ENCODE measurements around the gene SHROOM4.

Gene SHROOM4

DNA sequence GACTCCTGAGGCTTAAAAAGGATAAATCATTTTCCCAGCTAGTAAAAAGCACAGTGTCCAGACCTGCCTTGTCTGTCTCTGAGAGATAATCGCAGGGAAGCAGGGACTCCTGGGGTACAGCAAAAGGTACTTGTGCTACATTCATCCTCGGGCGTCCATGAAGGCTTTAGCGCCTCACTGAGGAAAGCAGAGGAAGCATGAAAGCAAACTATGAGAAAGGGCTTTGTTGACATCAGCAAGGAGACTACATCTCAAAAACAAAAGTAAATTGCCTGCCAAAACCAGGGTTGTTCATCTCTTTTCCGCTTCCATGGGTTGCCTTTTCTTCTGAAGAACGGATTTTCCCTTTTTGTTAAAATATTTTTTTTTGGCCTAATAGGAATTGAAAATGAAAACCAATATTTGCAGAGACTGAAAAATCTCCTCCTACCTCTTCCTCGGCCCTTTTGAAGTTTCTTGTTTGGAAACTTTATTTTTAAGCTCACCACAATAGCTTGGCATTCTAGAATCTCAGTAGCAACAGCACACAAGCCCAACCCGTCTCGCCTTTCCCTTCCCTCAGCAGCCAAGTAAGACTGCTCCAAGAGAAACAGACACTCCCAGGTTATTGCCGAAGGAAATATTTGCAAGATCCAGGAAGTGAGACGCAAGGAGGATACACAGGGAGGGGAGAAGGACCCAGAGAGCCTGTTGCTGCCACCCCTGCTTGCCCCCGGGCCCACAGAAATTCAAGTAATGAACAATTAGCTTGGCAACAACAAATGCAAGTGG is 195.0 kb downstream of the SHROOM4 start:
- DNase-seq (ENCODE audit: low read depth), result peak; percentile 13

DNA sequence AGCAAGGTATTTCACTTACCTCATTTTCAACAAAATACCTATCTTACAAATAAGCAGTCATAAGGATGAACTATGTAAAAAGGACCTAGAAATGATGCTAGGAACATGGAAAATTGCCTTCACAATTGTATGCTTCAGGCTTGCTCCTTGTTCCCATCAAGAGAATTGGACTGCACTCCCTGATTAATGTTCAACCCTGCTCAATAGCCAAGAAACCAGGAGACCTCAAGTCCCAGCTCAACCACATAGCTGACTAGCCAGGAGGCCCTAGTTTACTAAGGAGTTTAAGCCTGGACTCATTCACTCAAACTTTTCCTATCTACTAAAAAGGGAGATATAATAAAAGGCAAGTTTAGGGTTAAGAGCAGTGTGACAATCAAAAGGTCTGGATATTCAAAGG is 196.8 kb downstream of the SHROOM4 start:
- no peak for DNase-seq (ENCODE audit: low read depth)

DNA sequence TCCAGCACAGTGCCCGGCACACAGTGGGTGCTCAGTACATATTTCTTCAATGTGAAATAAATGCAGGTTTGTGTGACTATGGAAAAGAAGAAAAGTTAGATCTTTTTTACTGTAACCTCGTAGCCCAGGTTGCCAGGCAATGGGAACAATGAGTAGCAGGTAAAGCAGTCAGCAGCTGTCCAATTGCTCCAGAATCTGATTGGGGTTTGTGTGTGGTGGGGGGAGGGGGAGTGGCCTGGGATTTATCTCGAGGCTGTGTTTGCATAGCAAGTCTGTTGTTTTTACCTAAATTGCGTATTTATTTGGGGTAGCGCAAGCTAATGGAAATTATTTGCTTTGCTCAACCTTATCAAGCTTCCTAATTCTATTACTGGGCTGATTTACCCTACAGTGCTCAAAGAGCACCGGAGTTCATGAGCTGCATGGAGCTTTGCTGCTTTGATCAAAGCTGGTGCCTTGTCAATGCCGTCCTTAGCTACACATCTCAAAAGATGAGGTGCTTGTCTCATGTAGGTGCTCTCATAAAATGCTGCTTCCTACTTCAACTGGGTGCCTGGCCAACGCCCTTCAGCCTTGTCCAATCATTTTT is 198.3 kb downstream of the SHROOM4 start:
- DNase-seq (ENCODE audit: low read depth), result no peak

DNA sequence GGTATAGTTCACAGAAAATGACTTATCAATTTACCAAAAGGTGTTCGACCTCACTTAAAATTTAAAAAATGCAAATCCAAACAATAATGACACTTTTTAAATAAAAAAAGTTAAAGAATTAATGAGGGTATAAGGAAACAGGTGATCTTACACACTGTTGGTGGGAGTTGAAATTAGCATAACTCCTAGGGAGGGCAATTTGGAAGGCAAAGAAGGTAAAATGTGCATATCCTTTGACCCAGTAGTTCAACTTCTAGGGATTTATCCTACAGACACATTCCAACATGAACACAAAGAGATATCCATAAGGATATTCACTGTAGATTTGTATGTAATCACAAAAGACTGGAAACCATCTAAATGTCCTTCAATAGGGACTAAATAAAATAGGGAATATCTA is 199.5 kb downstream of the SHROOM4 start:
- no peak for DNase-seq (ENCODE audit: low read depth)

DNA sequence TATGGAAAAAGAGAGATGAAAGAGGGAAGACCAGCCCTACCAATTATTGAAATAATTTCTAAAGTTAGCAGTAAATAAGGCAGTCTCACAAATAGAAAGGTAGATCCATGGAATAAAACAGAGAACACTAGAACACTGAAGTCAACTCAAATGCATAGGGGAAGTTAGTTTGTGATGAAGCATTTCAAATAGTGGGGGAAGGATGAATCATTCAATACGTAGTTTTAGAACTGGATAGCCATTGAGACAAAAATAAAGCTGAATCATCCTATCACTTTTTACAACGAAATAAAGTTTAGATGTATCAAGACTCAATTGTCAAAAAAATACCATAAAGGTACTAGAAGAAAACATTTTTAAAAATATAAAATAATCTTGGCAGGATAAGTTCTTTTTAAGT is 200.1 kb downstream of the SHROOM4 start:
- no peak for DNase-seq (ENCODE audit: low read depth)

DNA sequence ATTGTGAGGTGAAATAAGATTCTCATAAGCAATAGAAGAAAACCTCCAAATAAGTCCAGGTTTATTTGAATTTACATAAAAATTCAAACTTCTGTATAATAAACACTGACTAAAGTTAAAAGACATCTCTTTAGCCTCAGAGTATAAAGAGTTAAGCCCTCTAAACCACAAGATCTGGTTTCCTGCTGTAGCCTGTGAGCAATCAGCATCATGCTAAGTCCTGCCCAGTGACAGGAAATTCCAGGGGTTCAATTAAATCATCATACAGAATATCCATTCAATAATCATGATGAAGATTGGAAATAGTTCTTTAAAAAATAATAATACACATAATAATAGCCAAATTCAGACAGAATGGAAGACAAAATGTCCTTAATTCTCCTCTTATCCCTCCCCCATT is 204.2 kb downstream of the SHROOM4 start:
- no peak for DNase-seq (ENCODE audit: low read depth)

DNA sequence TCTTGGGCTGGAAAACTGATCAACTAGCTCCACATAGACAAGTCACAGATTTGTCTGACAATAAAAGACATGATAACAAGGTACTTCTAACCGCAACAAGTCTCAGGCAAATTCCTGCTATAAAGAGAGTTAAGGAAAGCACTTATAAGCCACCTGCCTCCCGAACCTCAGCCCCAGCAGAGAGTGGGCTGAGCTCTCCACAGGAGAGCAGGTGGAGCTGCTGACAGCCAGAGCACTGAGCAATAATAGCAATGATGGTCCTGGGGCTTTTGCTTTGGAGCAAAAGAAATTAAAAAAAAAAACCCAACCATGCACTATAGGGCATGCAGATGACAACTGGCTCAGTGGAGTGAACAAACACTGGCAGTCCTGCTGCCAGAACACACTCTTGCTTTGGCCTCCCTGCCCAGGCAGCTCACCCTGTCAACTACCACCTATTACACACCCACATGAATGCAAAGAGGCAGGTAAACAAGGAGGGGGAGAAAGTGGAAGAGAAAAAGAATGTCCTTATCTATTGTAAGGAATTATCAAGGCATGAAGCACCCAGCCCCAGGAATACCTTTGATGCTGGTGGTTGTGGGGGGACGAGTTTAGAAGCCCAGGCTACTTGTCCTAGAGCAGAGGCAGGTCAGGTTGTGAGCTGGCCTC is 207.6 kb downstream of the SHROOM4 start:
- no peak for DNase-seq (ENCODE audit: low read depth)

DNA sequence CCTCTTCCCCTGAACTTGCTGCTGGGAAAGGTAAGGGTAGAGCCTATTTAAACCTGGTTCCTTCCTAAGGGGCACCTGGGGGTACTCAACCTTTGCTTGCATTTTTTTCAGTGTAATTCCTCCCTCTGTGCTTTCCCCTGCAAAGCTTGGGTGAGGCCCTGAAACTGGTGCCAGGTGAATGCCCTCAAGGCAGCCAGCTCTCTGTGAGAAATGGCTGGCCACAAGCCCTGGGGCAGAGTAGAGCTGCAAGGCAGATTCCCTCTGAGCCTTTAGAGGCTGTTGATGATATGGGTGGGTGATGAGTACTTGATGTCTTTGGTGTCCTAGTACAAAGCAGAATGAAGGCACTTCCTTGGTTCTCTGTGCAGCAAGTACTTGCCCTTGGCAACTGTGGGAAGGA is 217.9 kb downstream of the SHROOM4 start:
- no peak for DNase-seq (ENCODE audit: low read depth)

DNA sequence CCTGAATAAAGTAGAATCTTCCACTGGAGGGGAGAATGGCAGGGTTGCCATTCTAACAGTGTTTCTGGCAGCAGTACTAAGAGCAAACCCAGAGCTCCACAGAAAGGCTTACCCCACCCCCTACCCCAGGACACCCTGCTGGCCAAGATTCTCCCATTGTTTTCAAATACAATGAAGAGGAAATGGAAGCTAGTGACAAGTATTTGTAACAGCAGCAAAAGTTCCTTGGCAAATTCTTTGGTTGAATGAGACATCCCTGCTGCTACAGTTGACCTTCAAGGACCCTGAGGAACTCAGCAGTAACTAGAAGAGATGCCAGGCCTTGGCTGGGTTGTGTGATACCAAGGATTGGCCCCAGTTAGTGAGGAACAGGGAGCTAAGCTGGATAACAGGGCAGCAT is 219.2 kb downstream of the SHROOM4 start:
- DNase-seq (ENCODE audit: low read depth), result no peak

DNA sequence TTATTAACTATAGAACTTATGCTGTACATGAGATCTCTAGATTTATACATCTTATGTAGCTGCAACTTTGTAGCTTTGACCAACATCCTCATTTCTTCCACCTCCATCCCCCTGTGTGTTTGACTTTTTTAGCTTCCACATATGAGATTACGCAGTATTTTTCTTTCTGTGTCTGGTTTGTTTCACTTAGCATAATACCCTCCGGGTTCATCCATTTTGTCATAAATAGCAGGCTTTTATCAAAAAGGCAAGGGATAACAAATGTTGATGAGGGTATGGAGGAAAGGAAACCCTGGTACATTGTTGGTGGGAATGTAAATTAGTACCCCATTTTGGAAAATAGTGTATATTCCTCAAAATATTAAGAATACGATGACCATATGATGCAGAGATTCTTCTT is 227.0 kb downstream of the SHROOM4 start:
- no peak for DNase-seq (ENCODE audit: low read depth)

DNA sequence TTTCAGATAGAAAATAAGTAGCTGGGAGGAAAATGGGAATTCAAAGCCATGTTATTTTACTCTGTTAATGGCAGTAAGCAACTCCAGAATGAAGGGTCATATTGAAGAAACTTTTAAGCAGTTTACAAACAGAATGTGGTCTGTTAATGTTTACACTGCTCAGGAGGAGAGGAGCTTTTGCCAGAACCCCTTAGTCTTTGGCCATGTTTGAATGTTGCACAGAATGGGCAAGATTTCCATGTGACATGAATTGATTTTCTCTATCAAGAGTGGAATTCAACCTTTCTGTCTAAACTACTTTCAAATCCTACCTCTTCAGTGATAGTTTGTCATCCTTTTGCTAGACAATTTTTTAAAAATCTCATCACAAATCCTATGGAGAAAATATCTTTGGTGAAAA is 227.6 kb downstream of the SHROOM4 start:
- DNase-seq (ENCODE audit: low read depth), result no peak

DNA sequence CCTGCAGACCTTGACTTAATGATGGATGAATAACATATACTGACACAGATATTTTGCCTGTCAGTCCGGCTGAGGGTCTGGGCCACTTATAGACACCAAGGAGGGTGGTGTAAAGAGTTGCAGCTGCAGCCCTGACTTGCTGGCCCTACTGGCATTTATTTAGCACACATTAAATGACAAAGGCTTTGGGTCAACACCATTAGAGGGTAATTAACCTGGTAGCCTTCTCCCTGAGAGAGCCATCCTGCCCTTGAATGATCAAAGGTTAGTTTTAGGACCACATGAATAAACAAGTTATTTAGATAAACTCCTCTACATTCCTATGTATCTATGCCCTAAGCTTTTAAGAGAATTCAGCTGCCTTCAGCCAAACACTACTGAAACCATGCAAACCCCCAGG is 232.6 kb downstream of the SHROOM4 start:
- DNase-seq (ENCODE audit: low read depth), result no peak

DNA sequence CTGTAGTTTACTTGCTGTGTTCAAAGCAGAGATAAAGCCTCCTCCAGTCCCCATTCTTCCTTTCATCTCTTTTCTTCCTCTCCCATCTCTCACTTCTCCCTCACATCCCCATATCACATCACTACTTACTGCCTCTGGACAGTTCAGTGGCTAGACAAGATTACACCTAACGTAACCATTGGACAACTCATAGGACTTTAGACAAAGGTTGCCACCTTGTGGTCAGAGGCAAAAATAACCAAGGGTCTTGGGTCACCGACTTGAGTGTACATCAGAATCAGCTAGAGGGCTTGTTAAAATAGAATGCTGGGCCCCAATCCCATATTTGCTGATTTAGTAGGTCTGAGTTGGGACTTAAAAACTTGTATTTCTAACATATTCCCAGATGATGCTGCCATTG is 234.0 kb downstream of the SHROOM4 start:
- peak; percentile 36 for DNase-seq (ENCODE audit: low read depth)

DNA sequence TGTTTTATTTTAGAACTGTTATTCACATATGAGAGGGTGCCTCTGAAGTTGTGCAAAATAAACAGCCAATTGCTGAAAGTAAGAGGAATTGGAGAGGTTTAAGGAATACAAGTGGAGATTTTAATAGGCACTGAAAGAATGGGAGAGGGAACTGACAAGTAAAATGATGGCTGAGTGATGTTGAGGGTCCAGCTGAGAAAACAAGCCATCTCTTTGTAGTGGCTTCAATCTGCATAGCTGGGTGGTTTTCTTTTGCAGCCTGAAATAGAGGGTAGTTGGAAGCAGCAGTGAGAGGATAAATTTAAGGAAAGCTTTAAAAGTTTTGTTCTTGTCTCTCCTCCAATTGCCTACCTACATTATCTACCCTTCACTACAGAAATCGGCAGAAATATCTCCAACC is 236.7 kb downstream of the SHROOM4 start:
- no peak for DNase-seq (ENCODE audit: low read depth)

DNA sequence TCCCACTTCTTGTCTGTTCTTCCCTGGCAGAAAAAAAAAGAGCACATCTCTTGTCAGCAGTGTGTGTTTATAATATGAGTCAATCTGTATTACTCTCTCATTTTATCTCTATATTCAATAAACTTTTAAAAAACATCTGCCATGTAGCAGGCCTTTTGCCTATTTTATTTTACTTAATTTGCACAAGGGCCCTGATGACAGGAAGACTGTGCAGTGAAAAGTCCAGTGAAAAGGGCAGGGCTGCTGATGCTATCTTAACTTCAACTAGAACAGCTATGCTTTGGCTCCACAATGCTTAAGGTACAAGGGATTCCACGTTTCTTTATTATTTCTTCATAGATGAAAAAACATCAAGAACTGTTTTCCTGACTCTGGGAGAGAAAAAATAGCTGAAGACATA is 246.4 kb downstream of the SHROOM4 start:
- no peak for DNase-seq (ENCODE audit: low read depth)

DNA sequence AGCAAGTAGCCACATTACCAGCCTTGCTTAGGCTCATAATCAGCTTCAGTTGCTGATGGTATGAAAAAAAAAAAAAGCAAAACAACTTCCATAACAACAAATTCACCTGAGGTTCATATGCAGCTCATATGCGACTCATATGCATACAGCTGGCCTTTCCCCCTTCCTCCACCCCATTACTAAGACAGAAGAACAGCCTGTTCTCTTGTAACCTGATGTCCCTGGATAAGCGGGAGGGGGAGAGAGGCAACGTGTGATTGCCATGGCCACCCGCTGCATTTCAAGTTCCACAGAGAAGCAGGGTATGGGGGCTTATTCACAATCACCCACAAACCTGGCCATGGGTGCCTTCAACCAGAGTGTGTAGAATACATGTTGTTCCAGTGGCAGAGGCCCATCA is 248.3 kb downstream of the SHROOM4 start:
- no peak for DNase-seq (ENCODE audit: low read depth)
